ENCODE data around the gene NPIPA8.
"Not testable (repeated sequence)": the region's sequence is repeated elsewhere in the genome, so short reads cannot be mapped to it uniquely, and the experiment has no call there.

GRCh38 chr16:18307241-18307640 is 29.3 kb downstream of the NPIPA8 start:
- not testable (repeated sequence) for TF ChIP-seq POLR2A, CTCF (IDR thresholded peaks at IDR 0.05)
